Measurements from ENCODE around the gene SNRPA1.

DNA sequence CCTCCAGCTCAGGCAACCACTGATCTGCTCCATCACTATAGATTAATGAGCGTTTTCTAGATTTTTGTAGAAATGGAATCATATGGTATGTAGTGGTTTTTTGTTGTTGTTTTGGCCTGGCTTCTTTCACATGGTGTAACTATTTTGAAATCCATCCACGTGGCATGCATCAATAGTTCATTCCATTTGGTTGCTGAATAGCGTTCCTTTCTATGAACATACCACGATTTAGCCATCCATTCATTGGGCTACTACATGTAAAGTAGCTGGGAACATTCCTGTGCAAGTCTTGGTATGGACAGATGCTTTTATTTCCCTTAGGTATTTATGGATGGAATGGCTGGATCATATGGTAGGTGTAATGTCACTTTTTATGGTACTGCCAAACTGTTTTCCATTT, 32.5 kb downstream of the SNRPA1 start:
- TF ChIP-seq POLR2A (IDR thresholded peaks at IDR 0.05): no peak
- TF ChIP-seq, protein P1, sequence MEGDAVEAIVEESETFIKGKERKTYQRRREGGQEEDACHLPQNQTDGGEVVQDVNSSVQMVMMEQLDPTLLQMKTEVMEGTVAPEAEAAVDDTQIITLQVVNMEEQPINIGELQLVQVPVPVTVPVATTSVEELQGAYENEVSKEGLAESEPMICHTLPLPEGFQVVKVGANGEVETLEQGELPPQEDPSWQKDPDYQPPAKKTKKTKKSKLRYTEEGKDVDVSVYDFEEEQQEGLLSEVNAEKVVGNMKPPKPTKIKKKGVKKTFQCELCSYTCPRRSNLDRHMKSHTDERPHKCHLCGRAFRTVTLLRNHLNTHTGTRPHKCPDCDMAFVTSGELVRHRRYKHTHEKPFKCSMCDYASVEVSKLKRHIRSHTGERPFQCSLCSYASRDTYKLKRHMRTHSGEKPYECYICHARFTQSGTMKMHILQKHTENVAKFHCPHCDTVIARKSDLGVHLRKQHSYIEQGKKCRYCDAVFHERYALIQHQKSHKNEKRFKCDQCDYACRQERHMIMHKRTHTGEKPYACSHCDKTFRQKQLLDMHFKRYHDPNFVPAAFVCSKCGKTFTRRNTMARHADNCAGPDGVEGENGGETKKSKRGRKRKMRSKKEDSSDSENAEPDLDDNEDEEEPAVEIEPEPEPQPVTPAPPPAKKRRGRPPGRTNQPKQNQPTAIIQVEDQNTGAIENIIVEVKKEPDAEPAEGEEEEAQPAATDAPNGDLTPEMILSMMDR (IDR thresholded peaks at IDR 0.05): no peak
